Activated CD8-positive, alpha-beta memory T cell treated with anti-CD3 and anti-CD28 coated beads, Interleukin-2, amount 50 U/mL, for 1 hour (primary cell): ENCODE data around the gene ZFP28.

Source experiments
- DNase-seq: peaks from one replicate; pipeline ENCODE4 v3.0.0-alpha.2; 2020; ENCODE audit errors: extremely low read depth

The ZFP28 gene

GRCh38 chr19:56595548-56595899 lies 56.8 kb downstream of the ZFP28 start:
- no peak for DNase-seq

- no peak for DNase-seq
These were observed 57.9 kb downstream of the ZFP28 start for GRCh38 chr19:56596676-56597075.

GRCh38 chr19:56597696-56598095 lies 58.9 kb downstream of the ZFP28 start:
- no peak for DNase-seq

GRCh38 chr19:56601375-56601774 lies 62.6 kb downstream of the ZFP28 start:
- DNase-seq = no peak

- DNase-seq = no peak
These were observed 65.1 kb downstream of the ZFP28 start for GRCh38 chr19:56603829-56604228.
